Central memory CD8-positive, alpha-beta T cell (primary cell): ENCODE data around the gene SNX27.

Source experiments
- ATAC-seq: fragments of 150-1000 bp; cut with Tn5 transposase; replicated peaks from 2 replicates; pipeline ENCODE4 v1.10.0; 2022; ENCODE audit warnings: mild to moderate bottlenecking, moderate FRiP score, moderate number of reproducible peaks; ENCODE audit not compliant: poor library complexity, severe bottlenecking; ENCODE audit errors: extremely low read depth
- DNase-seq, 2 donors: peaks; one replicate each; pipeline ENCODE4 v3.0.0; 2021; ENCODE audit warnings: low spot score in 2 of 2
- H3K27ac Mint-ChIP-seq: one replicate; pipeline ENCODE4 v1.8.0; 2022; ENCODE audit warnings: low read depth, mild to moderate bottlenecking, moderate library complexity, mixed read lengths
- H3K27me3 Mint-ChIP-seq: one replicate; pipeline ENCODE4 v1.8.0; 2022; ENCODE audit warnings: mixed read lengths
- H3K36me3 Mint-ChIP-seq: one replicate; pipeline ENCODE4 v1.8.0; 2022; ENCODE audit warnings: mild to moderate bottlenecking, moderate library complexity, mixed read lengths; ENCODE audit not compliant: insufficient read depth
- H3K4me1 Mint-ChIP-seq: one replicate; pipeline ENCODE4 v1.8.0; 2022; ENCODE audit warnings: mixed read lengths
- H3K4me3 Mint-ChIP-seq: one replicate; pipeline ENCODE4 v1.8.0; 2022; ENCODE audit warnings: mild to moderate bottlenecking, moderate library complexity, mixed read lengths
- H3K9me3 Mint-ChIP-seq: one replicate; pipeline ENCODE4 v1.8.0; 2022; ENCODE audit warnings: mixed read lengths

SNX27 gene

DNA sequence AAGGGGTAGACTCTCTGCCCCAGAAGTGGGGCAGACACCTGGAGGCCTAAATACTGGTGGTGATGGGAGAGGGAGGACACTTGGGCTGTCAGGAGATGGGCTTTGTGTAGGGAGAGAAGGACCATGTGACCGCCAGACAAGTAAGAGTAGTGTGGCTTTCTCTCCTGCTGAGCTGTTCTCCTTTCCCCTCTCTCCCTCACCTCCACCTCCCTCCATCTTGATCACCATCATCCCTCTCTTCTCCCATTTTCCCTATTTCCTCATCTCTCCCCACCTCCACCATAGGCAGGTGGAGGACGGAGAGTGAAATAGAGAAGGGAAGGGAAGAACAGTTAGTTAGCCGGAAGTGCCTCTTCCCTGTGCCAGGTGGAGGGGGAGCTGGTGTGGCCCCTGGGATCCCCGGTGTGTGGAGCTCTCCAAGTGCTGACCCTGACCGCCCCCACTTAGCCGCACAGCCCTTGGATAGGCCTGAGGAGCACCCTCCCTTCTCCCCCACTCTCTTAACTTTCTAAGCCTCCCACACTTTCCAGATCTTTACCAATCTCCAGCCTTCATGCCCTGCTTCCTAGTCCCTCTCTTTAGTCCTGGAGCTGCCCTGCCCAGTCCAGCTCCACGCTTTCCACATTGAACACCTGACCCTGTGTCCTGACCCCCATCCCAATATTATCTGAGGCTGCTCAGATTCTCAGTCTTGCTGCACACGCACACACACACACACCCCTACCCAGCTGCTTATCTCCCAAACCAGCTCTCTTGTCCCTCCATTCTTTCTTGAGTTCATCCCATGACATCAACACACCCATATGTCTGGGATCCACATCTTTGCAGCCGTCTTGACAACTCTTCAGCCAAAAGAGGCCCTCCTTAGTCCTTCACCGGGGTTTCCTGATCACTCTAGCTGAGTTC, 103.2 kb downstream of the SNX27 start:
- H3K27me3 Mint-ChIP-seq: peaks cover 82% of the 10 kb centered on the region
- peaks cover 6% of the 10 kb centered on the region for H3K36me3 Mint-ChIP-seq
- no peak overlapping the region for H3K27ac Mint-ChIP-seq
- H3K4me1 Mint-ChIP-seq: peaks cover 9% of the 10 kb centered on the region
- ATAC-seq (no peak), DNase-seq (no peak)
- no peak overlapping the region for H3K4me3 Mint-ChIP-seq
- no peaks in the 10 kb centered on the region for H3K9me3 Mint-ChIP-seq

GRCh38 chr1:151715726-151716404, 104.0 kb downstream of the SNX27 start:
- peaks cover 82% of the 10 kb centered on the region for H3K27me3 Mint-ChIP-seq
- no peak overlapping the region for H3K4me3 Mint-ChIP-seq
- H3K4me1 Mint-ChIP-seq: peaks cover 17% of the 10 kb centered on the region
- H3K9me3 Mint-ChIP-seq: no peaks in the 10 kb centered on the region
- H3K36me3 Mint-ChIP-seq: peaks cover 7% of the 10 kb centered on the region
- H3K27ac Mint-ChIP-seq: no peak overlapping the region
- ATAC-seq (no peak), DNase-seq (no peak)

- Mint-ChIP-seq H3K4me3 (no peak overlapping the region), H3K9me3 (no peaks in the 10 kb centered on the region), H3K36me3 (peaks cover 7% of the 10 kb centered on the region), H3K27me3 (peaks cover 82% of the 10 kb centered on the region), H3K4me1 (peaks cover 22% of the 10 kb centered on the region), H3K27ac (no peak overlapping the region)
- DNase-seq: no peak
- ATAC-seq: no peak
These were observed 104.5 kb downstream of the SNX27 start for GRCh38 chr1:151716405-151716762.

DNA sequence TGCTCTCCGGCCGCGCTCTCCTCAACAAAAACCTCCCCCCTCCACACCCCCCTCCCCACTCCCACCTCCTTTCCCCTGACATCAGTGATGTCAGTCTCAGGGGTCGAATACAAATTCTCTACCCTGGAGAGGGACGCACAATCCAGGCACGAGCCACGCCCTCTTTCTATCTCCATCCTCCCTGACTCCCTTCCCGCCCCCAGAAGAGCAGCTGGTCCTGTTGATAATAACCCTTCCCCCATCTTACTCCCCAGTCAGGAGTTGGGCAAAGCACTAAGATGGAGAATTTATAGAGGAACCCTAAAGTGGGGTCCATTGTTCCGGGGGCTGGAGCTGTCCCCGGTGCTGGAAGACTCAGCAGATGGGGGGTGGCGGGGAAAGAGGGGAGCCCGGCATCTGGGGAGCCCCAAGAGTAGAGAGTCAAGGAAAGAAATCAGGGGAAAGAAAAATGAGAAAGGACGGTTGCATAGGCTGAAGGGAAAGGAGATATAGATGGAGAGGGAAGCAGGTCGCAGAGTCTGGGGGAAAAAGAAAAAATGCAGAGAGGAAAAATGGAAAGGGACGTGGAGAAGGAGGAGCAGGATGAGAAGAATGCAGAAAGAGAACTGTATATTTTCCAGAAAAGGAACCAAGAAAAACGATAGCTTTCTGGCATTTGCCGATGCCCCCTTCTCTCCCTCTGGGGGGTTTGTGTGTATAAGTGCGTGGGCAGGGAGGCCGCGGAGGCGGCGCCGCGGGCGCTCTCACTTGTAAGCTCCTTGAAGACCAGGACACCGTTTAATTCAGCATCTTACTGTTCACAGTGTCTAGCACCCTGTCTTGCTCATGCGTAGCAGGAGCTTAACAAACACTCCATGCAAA, 105.2 kb downstream of the SNX27 start, which contains the start of gene CELF3:
CELF3 (minus strand) TSS at position 33 of the 861 bp plus-strand sequence. CDS start 783 bp downstream, outside the sequence.
- no peak within 1 kb of the TSS for H3K4me3 Mint-ChIP-seq

GRCh38 chr1:151718011-151718431, 106.2 kb downstream of the SNX27 start:
- H3K4me3 Mint-ChIP-seq: no peak overlapping the region
- no peak overlapping the region for H3K27ac Mint-ChIP-seq
- DNase-seq (no peak), ATAC-seq (no peak)
- H3K9me3 Mint-ChIP-seq: no peaks in the 10 kb centered on the region
- H3K27me3 Mint-ChIP-seq: peaks cover 67% of the 10 kb centered on the region
- H3K36me3 Mint-ChIP-seq: peaks cover 7% of the 10 kb centered on the region
- peaks cover 28% of the 10 kb centered on the region for H3K4me1 Mint-ChIP-seq

More for the DNA sequence above, 105.2 kb downstream of the SNX27 start, which contains the start of gene CELF3:
- Mint-ChIP-seq H3K36me3 (peaks cover 7% of the 10 kb centered on the region), H3K4me1 (peaks cover 28% of the 10 kb centered on the region), H3K27me3 (peaks cover 76% of the 10 kb centered on the region), H3K27ac (no peak within 1 kb of the TSS), H3K9me3 (no peaks in the 10 kb centered on the region)
- DNase-seq (no peak), ATAC-seq (no peak)

- Mint-ChIP-seq H3K9me3 (no peaks in the 10 kb centered on the region), H3K27ac (no peak overlapping the region), H3K36me3 (peaks cover 7% of the 10 kb centered on the region), H3K4me3 (no peak overlapping the region), H3K4me1 (peaks cover 28% of the 10 kb centered on the region), H3K27me3 (peaks cover 66% of the 10 kb centered on the region)
- DNase-seq (no peak), ATAC-seq (no peak)
These were observed 106.8 kb downstream of the SNX27 start for GRCh38 chr1:151718666-151719065.

GRCh38 chr1:151720125-151720524, 108.3 kb downstream of the SNX27 start:
- Mint-ChIP-seq H3K36me3 (peaks cover 5% of the 10 kb centered on the region), H3K27ac (no peak overlapping the region), H3K27me3 (peaks cover 64% of the 10 kb centered on the region), H3K4me3 (peak overlapping the region; percentile 68), H3K9me3 (no peaks in the 10 kb centered on the region), H3K4me1 (peaks cover 28% of the 10 kb centered on the region)
- DNase-seq (no peak), ATAC-seq (no peak)

DNA sequence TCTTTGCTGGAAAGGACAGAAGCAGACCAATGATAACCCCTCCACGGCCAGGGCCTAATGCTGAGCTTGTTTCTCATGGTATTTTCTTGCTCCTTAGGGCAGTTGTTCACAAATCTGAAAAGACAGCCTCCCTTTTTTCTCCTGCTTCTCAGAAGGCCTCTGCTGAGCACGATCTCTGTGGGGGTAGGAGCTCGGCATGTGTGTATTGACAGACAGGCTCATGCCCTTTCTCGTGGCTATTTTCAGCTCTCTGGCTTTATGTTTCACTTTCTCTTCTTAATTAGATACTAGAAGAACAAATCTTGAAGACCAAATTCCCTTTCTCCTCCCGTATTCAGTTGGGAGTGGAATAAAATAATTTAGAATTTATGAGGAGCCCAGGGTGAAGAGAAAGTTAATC, 108.7 kb downstream of the SNX27 start:
- Mint-ChIP-seq H3K4me1 (peaks cover 28% of the 10 kb centered on the region), H3K27me3 (peaks cover 64% of the 10 kb centered on the region), H3K36me3 (peaks cover 5% of the 10 kb centered on the region), H3K4me3 (peak overlapping the region; percentile 68), H3K27ac (no peak overlapping the region), H3K9me3 (no peaks in the 10 kb centered on the region)
- DNase-seq: no peak
- no peak for ATAC-seq

- H3K27me3 Mint-ChIP-seq: peaks cover 64% of the 10 kb centered on the region
- H3K4me3 Mint-ChIP-seq: peak within 1 kb of the TSS; percentile 68
- no peaks in the 10 kb centered on the region for H3K9me3 Mint-ChIP-seq
- no peak within 1 kb of the TSS for H3K27ac Mint-ChIP-seq
- no peak for DNase-seq
- peaks cover 5% of the 10 kb centered on the region for H3K36me3 Mint-ChIP-seq
- ATAC-seq: peak; percentile 73
- peaks cover 28% of the 10 kb centered on the region for H3K4me1 Mint-ChIP-seq
These were observed 109.3 kb downstream of the SNX27 start, which contains the start of gene RIIAD1 for GRCh38 chr1:151720974-151721787. TSS of gene RIIAD1 (plus strand) at chr1:151721522. CDS start at chr1:151721537, 15 bp downstream.

- peaks cover 64% of the 10 kb centered on the region for H3K27me3 Mint-ChIP-seq
- no peak overlapping the region for H3K27ac Mint-ChIP-seq
- peak overlapping the region; percentile 68 for H3K4me3 Mint-ChIP-seq
- peaks cover 25% of the 10 kb centered on the region for H3K4me1 Mint-ChIP-seq
- peaks cover 3% of the 10 kb centered on the region for H3K36me3 Mint-ChIP-seq
- ATAC-seq (no peak), DNase-seq (no peak)
- H3K9me3 Mint-ChIP-seq: no peaks in the 10 kb centered on the region
These were observed 110.1 kb downstream of the SNX27 start for GRCh38 chr1:151721788-151722510.

DNA sequence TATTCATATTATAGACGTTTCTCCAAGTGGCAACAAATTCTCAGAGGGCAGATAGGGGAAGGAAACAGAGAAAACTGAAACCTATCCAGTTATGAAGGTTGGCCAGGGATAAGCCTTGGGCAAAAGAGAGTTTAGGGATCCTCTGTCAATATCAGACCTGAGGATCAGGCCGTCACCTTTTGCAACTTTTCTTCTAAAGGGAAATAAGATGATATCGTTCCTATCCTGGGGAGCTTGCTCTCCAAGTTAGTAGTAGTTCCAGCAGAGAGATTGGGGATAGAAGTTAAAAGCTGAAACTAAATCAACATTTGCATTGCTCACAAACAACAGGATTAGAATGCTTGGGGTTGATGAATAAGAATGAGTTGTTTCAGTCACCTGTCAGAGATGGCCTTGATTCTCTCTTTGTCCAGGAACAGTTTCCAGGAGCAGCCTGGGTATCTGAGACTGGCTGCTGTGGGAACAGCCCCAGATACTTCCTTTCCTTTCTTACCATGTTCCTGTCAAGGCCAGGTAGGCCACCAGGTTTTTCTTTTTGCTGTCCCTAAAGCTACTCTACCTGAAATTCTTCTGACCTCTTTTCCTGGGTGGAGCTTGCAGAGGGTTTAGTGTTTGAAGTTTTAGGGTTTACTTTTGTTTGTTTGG, 112.0 kb downstream of the SNX27 start:
- Mint-ChIP-seq H3K27ac (no peak overlapping the region), H3K4me3 (no peak overlapping the region), H3K9me3 (no peaks in the 10 kb centered on the region), H3K36me3 (peaks cover 1% of the 10 kb centered on the region), H3K4me1 (peaks cover 21% of the 10 kb centered on the region), H3K27me3 (peaks cover 64% of the 10 kb centered on the region)
- ATAC-seq: no peak
- DNase-seq: no peak
